Sigmoid colon (tissue), 7 donors: ENCODE data around the gene PCID2. TPM values are rescaled to one million over a fixed set of nuclear protein-coding genes. Genes with fewer than 3 reads are reported as not detected.

ENCODE experiments used
- DNase-seq: peaks from one replicate; pipeline ENCODE4 v3.0.0-alpha.2; 2019
- H3K27ac ChIP-seq, 4 donors: fragments of 200-600 bp; sonication (generic); one replicate each; pipeline ENCODE4 v1.5.1; 2016 to 2019; ENCODE audit warnings: mild to moderate bottlenecking in 1 of 4
- H3K27me3 ChIP-seq, 3 donors: fragments of 200-600 bp; sonication (generic); one replicate each; pipeline ENCODE4 v1.5.1; 2019; ENCODE audit warnings: mild to moderate bottlenecking in 1 of 3
- H3K36me3 ChIP-seq, 4 donors: fragments of 200-600 bp; sonication (generic); one replicate each; pipeline ENCODE4 v1.5.1; 2016 to 2019
- H3K4me1 ChIP-seq, 4 donors: fragments of 200-600 bp; sonication (generic); one replicate each; pipeline ENCODE4 v1.5.1; 2017 to 2019
- H3K4me3 ChIP-seq, 4 donors: fragments of 200-600 bp; sonication (generic); one replicate each; pipeline ENCODE4 v1.5.1; 2017 to 2019; ENCODE audit warnings: mild to moderate bottlenecking in 2 of 4, moderate library complexity in 1 of 4
- H3K9me3 ChIP-seq, 4 donors: fragments of 200-600 bp in 3 of 4; sonication (generic) in 3 of 4; one replicate each; pipeline versions ENCODE4 v1.5.1 to v1.6.1; 2013 to 2019
- EP300 ChIP-seq, 4 donors: sonication (generic); formaldehyde crosslinking; IDR thresholded peaks; one replicate each; pipeline ENCODE4 v1.6.1; 2017; ENCODE audit warnings: antibody characterized with exemption in 4 of 4
- POLR2A ChIP-seq, 2 donors: fragments of 450-650 bp; IDR thresholded peaks; one replicate each; pipeline ENCODE4 v1.6.1; 2016; ENCODE audit warnings: antibody characterized with exemption in 2 of 2, mild to moderate bottlenecking in 2 of 2, moderate library complexity in 2 of 2
- POLR2AphosphoS5 ChIP-seq, 4 donors: sonication (generic); formaldehyde crosslinking; IDR thresholded peaks; one replicate each; pipeline ENCODE4 v1.6.1; 2017; ENCODE audit warnings: antibody characterized with exemption in 4 of 4
- WGBS, 2 donors: extraction: QIAGEN DNeasy Blood & Tissue Kit; methylation state at CpG; one replicate each; pipeline ENCODE4 v1.1.7; 2013; 5-methylcytosine and 5-hydroxymethylcytosine counted together
- intact Hi-C: fragments of 100-400 bp; cut with DNase I; formaldehyde crosslinking; loops from one replicate; pipeline ENCODE4 v1.15.1; 2023
- polyA plus RNA-seq, 3 donors: library from polyadenylated mRNA; stranded (reverse); fragments of 200-250 nt; gene quantifications; one replicate each; pipeline ENCODE4 v1.2.3, GENCODE V29; 2013
- total RNA-seq, 4 donors: library from RNA; depleted of rRNA; stranded (reverse); fragments of >200 nt; gene quantifications; one replicate each; pipeline ENCODE4 v1.1.0, GENCODE V29; 2016
- TF ChIP-seq, protein P1 (sequence below), 4 experiments: fragments of 450-650 bp in 3 of 4; fragments of 200-600 bp in 1 of 4; IDR thresholded peaks; one replicate each; pipeline ENCODE4 v1.5.1; 2016 to 2019; ENCODE audit warnings: antibody characterized with exemption in 4 of 4, mild to moderate bottlenecking in 3 of 4, moderate library complexity in 2 of 4
- donor health status: healthy with polysubstance abuse.
- donor health status: Bipolar disorder and iron deficiency.
- donor health status: healthy.

The PCID2 gene
- total and polyA plus RNA-seq, 7 donors: 18.0 to 70.9 (median 44.1) TPM

DNA sequence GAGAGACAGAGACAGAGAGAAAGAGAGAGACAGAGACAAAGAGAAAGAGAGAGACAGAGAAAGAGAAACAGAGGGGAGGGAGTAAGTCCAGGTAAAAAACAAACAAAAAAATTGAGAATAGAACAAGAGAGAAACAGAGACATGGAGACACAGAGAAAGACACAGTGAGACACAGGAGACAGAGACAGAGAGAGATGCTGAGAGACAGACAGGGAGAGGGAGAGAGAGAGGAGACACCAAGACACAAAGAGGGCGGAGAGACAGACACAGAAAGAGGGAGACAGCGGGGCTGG lies 55.8 kb downstream of the PCID2 start:
- TF ChIP-seq, protein P1, sequence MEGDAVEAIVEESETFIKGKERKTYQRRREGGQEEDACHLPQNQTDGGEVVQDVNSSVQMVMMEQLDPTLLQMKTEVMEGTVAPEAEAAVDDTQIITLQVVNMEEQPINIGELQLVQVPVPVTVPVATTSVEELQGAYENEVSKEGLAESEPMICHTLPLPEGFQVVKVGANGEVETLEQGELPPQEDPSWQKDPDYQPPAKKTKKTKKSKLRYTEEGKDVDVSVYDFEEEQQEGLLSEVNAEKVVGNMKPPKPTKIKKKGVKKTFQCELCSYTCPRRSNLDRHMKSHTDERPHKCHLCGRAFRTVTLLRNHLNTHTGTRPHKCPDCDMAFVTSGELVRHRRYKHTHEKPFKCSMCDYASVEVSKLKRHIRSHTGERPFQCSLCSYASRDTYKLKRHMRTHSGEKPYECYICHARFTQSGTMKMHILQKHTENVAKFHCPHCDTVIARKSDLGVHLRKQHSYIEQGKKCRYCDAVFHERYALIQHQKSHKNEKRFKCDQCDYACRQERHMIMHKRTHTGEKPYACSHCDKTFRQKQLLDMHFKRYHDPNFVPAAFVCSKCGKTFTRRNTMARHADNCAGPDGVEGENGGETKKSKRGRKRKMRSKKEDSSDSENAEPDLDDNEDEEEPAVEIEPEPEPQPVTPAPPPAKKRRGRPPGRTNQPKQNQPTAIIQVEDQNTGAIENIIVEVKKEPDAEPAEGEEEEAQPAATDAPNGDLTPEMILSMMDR (IDR thresholded peaks at IDR 0.05): no peak
- no peak for TF ChIP-seq POLR2A (IDR thresholded peaks at IDR 0.05)
- TF ChIP-seq POLR2AphosphoS5 (IDR thresholded peaks at IDR 0.05): no peak
- TF ChIP-seq EP300 (IDR thresholded peaks at IDR 0.05): no peak
- peak overlapping the region; percentile 24 to 52 (median 44) for H3K4me3 ChIP-seq
- no peaks in the 10 kb centered on the region for H3K27me3 ChIP-seq
- peaks cover 0 to 3% (median 0%) of the 10 kb centered on the region in 4 donors for H3K9me3 ChIP-seq
- no peaks in the 10 kb centered on the region for H3K36me3 ChIP-seq
- H3K4me1 ChIP-seq: peaks cover 0 to 24% (median 16%) of the 10 kb centered on the region in 4 donors
- 33 to 47% methylated on average over 2 of the region's 2 CpGs for WGBS, 2 donors
- DNase-seq: no peak
- intact Hi-C loops: loop anchor here (2.0 to 10.0 kb wide), 4 partner anchors 115 to 458 kb away; partner anchors contain the start of genes ATP11A and GRTP1
- H3K27ac ChIP-seq: peak overlapping the region in 2 of 4 donors; percentile 78 to 79

DNA sequence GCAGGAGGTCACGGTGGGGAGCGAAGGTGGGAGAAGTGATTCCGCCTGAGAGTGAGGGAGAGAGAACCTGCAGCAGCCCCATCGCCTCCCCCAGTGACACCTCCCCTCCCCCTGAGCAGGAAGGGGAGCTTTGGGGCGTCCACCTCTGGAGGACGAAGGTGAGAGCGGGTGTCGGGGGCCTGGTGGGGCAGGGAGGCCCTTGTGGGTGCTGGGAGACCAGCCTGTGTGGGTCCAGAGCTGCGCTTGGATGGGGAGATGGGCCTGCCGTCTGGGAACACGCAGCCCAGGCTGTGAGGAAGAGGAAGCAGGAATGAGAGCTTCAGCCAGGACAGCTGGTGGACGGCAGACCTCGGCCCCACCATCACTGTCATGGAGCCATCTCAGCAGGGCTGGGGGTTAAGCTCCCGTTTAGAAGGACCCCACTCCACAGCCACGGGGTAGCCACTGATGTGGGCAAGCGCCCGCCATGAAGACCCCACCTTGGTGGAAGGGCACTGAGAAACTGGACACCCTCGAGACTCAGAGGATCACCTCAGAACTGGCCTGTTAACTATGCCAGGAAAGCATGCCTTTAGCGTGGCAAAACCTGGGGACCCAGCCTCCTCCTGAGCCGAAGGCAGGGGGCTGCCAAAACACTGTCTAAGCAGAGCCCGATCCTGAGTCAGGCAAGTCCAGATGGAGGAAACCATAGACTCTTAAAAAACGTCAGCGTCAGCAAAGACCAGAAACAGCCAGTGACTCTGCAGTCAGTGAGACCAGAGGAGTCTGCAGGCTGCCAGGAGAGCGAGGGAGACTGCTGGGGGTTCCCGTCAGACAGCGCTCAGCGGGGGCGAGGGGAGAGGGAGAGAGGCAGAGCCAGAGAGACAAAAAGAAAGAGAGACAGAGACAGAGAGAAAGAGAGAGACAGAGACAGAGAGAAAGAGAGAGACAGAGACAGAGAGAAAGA lies 56.5 kb downstream of the PCID2 start:
- peaks cover 0 to 3% (median 0%) of the 10 kb centered on the region in 4 donors for H3K9me3 ChIP-seq
- H3K36me3 ChIP-seq: no peaks in the 10 kb centered on the region
- H3K4me1 ChIP-seq: peaks cover 0 to 24% (median 16%) of the 10 kb centered on the region in 4 donors
- WGBS, 2 donors: 66 to 78% methylated on average over 28 of the region's 28 CpGs
- no peak for DNase-seq
- peak overlapping the region in 2 of 4 donors; percentile 42 to 52 for H3K4me3 ChIP-seq
- H3K27me3 ChIP-seq: no peaks in the 10 kb centered on the region
- TF ChIP-seq POLR2A (IDR thresholded peaks at IDR 0.05) (no peak), EP300 (IDR thresholded peaks at IDR 0.05) (no peak), POLR2AphosphoS5 (IDR thresholded peaks at IDR 0.05) (peak in 1 of 4 donors; percentile 8)
- no peak overlapping the region for H3K27ac ChIP-seq
- intact Hi-C loops: loop anchor here (2.0 to 10.0 kb wide), 4 partner anchors 115 to 457 kb away; partner anchors contain the start of genes ATP11A and GRTP1

DNA sequence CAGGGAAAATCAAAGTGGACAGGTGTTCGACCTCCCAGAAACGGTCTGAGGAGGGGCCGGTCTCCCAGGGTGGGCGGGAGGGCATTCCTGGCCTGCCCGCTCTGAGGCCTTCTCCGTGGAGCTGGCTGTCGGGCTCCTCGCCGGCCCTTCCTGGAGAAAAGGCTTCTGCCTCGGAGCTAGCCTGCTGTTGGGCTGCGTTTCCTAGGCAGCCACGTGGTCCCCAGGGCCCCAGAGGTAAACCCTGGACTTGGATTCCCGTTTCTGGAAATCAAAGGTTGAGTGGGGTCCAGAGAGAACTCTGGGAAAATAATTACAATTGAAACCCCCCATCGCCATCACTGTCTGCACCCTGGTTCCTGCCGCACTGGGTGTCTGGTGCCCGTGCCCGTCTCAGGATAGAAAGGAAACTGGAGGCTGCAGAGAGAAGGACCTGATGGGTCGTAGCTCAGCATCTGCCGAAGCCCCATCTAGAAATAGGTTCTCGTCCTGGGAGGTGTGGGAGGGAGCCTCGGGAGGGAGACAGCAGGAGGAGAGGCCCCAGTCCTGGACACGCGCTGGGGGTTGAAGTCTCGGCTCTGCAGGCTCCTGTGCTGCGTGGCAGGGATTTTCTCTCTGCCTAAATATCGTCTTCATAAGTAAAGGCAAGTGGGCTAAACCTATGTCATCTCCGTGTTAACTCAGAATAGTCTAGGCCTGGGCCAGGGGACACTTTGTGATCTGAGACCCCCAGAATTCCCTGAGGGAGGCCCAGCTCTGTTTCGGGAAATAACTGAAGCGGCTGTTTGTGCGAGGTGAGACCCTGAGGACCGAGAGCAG lies 57.7 kb downstream of the PCID2 start:
- Histone ChIP-seq H3K36me3 (no peaks in the 10 kb centered on the region), H3K27me3 (no peaks in the 10 kb centered on the region), H3K4me1 (peaks cover 0 to 24% (median 16%) of the 10 kb centered on the region in 4 donors), H3K4me3 (no peak overlapping the region), H3K9me3 (peaks cover 0 to under 1% (median 0%) of the 10 kb centered on the region in 4 donors), H3K27ac (no peak overlapping the region)
- intact Hi-C loops: loop anchor here (5.0 to 10.0 kb wide), 3 partner anchors 113 to 456 kb away; partner anchors contain the start of gene ATP11A
- WGBS, 2 donors: 93% methylated on average over 31 of the region's 31 CpGs
- DNase-seq: no peak
- TF ChIP-seq POLR2AphosphoS5 (IDR thresholded peaks at IDR 0.05) (no peak), POLR2A (IDR thresholded peaks at IDR 0.05) (no peak), EP300 (IDR thresholded peaks at IDR 0.05) (no peak)
- TF ChIP-seq, protein P1 (IDR thresholded peaks at IDR 0.05): no peak

DNA sequence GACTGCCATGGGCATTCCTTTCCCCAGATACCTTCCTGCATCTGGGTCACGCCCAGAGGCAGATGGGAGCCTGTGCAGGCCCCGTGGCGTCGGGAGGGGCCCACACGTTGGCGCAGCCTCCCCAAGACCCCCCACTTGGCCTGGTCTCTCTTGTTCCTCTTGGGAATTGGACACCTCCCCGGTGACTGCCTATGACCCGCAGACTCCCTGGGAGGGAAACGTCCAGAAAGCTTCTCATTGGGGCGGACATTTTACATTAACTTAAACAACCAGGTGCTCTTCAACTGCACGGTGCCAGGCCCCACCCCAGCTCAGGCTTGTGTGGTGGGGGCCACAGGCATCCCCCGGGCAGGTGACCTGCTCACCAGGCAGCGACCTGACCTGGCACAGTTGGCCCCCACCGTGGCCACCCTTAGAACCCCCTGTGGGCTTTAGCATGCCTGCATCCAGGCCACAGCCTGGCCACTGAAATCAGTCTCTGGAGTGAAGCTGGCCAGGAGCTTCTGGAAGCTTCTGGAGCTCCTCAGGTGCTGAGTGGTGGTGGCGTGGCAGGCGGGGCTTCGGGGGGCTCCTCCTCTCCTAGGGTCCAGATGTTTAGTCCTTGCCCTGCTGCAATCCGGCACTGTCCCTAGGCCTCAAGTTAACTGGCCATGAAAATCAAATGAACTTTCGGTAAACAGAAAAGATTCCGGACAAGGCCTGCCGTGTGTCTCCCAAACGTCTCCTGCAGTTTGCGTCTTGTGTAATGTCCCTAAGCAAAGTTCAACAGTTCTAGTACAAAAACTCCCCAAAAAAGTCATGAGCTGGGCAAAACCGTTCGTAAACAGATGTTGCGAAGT lies 58.5 kb downstream of the PCID2 start:
- no peak overlapping the region for H3K4me3 ChIP-seq
- no peak for TF ChIP-seq POLR2AphosphoS5 (IDR thresholded peaks at IDR 0.05)
- TF ChIP-seq EP300 (IDR thresholded peaks at IDR 0.05): no peak
- no peaks in the 10 kb centered on the region for H3K36me3 ChIP-seq
- peaks cover 0 to 24% (median 16%) of the 10 kb centered on the region in 4 donors for H3K4me1 ChIP-seq
- 88 to 92% methylated on average over 26 of the region's 26 CpGs for WGBS, 2 donors
- H3K27ac ChIP-seq: no peak overlapping the region
- H3K27me3 ChIP-seq: no peaks in the 10 kb centered on the region
- intact Hi-C loops: loop anchor here (5.0 to 10.0 kb wide), 3 partner anchors 113 to 455 kb away; partner anchors contain the start of gene ATP11A
- DNase-seq: no peak
- H3K9me3 ChIP-seq: no peaks in the 10 kb centered on the region

DNA sequence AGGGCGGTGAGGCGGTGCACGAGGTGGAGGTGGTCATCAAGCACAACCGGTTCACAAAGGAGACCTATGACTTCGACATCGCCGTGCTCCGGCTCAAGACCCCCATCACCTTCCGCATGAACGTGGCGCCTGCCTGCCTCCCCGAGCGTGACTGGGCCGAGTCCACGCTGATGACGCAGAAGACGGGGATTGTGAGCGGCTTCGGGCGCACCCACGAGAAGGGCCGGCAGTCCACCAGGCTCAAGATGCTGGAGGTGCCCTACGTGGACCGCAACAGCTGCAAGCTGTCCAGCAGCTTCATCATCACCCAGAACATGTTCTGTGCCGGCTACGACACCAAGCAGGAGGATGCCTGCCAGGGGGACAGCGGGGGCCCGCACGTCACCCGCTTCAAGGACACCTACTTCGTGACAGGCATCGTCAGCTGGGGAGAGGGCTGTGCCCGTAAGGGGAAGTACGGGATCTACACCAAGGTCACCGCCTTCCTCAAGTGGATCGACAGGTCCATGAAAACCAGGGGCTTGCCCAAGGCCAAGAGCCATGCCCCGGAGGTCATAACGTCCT lies 59.4 kb downstream of the PCID2 start:
- 95 to 96% methylated on average over 38 of the region's 38 CpGs for WGBS, 2 donors
- no peak for DNase-seq
- no peaks in the 10 kb centered on the region for H3K36me3 ChIP-seq
- TF ChIP-seq POLR2AphosphoS5 (IDR thresholded peaks at IDR 0.05) (no peak), POLR2A (IDR thresholded peaks at IDR 0.05) (no peak), EP300 (IDR thresholded peaks at IDR 0.05) (no peak)
- TF ChIP-seq, protein P1 (IDR thresholded peaks at IDR 0.05): no peak
- H3K9me3 ChIP-seq: no peaks in the 10 kb centered on the region
- intact Hi-C loops: no loop called here
- no peak overlapping the region for H3K27ac ChIP-seq
- H3K4me1 ChIP-seq: peaks cover 0 to 19% (median 12%) of the 10 kb centered on the region in 4 donors
- no peaks in the 10 kb centered on the region for H3K27me3 ChIP-seq
- no peak overlapping the region for H3K4me3 ChIP-seq
